Stimulated activated effector memory CD8-positive, alpha-beta T cell treated with anti-CD3 and anti-CD28 coated beads, Interleukin-12 subunit alpha, Interleukin-12 subunit beta, amount 100 ng/mL, for 72 hours (primary cell): ENCODE data around the gene RAPGEF6.
"Not testable (repeated sequence)": the region's sequence is repeated elsewhere in the genome, so short reads cannot be mapped to it uniquely, and the experiment has no call there.

Experiments
- ATAC-seq: fragments of 150-1000 bp; cut with Tn5 transposase; 2 replicates; pipeline ENCODE4 v1.10.0; 2021
- DNase-seq, 2 donors: peaks; one replicate each; pipeline ENCODE4 v3.0.0; 2021 to 2022; ENCODE audit warnings: low spot score in 2 of 2
- H3K27ac Mint-ChIP-seq: one replicate; pipeline ENCODE4 v1.8.0; 2022; ENCODE audit warnings: mild to moderate bottlenecking, mixed read lengths
- H3K36me3 Mint-ChIP-seq: one replicate; pipeline ENCODE4 v1.8.0; 2022; ENCODE audit warnings: mild to moderate bottlenecking, mixed read lengths
- H3K4me1 Mint-ChIP-seq: one replicate; pipeline ENCODE4 v1.8.0; 2022; ENCODE audit warnings: mixed read lengths
- H3K4me3 Mint-ChIP-seq: one replicate; pipeline ENCODE4 v1.8.0; 2022; ENCODE audit warnings: mild to moderate bottlenecking, mixed read lengths
- H3K9me3 Mint-ChIP-seq: one replicate; pipeline ENCODE4 v1.8.0; 2022; ENCODE audit warnings: mixed read lengths

The RAPGEF6 gene

GRCh38 chr5:131634996-131635683, at the start of gene RAPGEF6:
TSS of gene RAPGEF6 (minus strand) at chr5:131635229. CDS start at chr5:131635030, 199 bp downstream.
- Mint-ChIP-seq H3K4me1 (peaks cover 14% of the 10 kb centered on the region), H3K36me3 (peaks cover 28% of the 10 kb centered on the region), H3K4me3 (no peak within 1 kb of the TSS), H3K27ac (peak within 1 kb of the TSS; percentile 97), H3K9me3 (no peaks in the 10 kb centered on the region)
- DNase-seq, result peak; percentile 89 to 97
- ATAC-seq, result peak; percentile 92

GRCh38 chr5:131684595-131684994, 49.6 kb upstream of the RAPGEF6 start:
- H3K36me3 Mint-ChIP-seq, result peaks cover 25% of the 10 kb centered on the region
- no peaks in the 10 kb centered on the region for H3K4me1 Mint-ChIP-seq
- no peak overlapping the region for H3K27ac Mint-ChIP-seq
- ATAC-seq (no peak), DNase-seq (no peak)
- no peak overlapping the region for H3K4me3 Mint-ChIP-seq
- no peaks in the 10 kb centered on the region for H3K9me3 Mint-ChIP-seq

- H3K36me3 Mint-ChIP-seq, result peaks cover 20% of the 10 kb centered on the region
- DNase-seq (no peak), ATAC-seq (no peak)
- H3K4me1 Mint-ChIP-seq, result no peaks in the 10 kb centered on the region
- H3K27ac Mint-ChIP-seq, result no peak overlapping the region
- H3K4me3 Mint-ChIP-seq, result no peak overlapping the region
- H3K9me3 Mint-ChIP-seq, result no peaks in the 10 kb centered on the region
Observed at GRCh38 chr5:131684051-131684450, 49.0 kb upstream of the RAPGEF6 start.

- H3K4me1 Mint-ChIP-seq, result no peaks in the 10 kb centered on the region
- no peak overlapping the region for H3K4me3 Mint-ChIP-seq
- H3K9me3 Mint-ChIP-seq, result no peaks in the 10 kb centered on the region
- peaks cover 23% of the 10 kb centered on the region for H3K36me3 Mint-ChIP-seq
- ATAC-seq (no peak), DNase-seq (no peak)
- H3K27ac Mint-ChIP-seq, result no peak overlapping the region
Observed at GRCh38 chr5:131682826-131683225, 47.8 kb upstream of the RAPGEF6 start.

- Mint-ChIP-seq H3K36me3 (peaks cover 30% of the 10 kb centered on the region), H3K4me3 (no peak overlapping the region), H3K9me3 (no peaks in the 10 kb centered on the region), H3K27ac (no peak overlapping the region), H3K4me1 (peaks cover 1% of the 10 kb centered on the region)
- ATAC-seq (no peak), DNase-seq (no peak)
Observed at GRCh38 chr5:131682175-131682574, 47.1 kb upstream of the RAPGEF6 start.

- H3K4me3 Mint-ChIP-seq, result no peak overlapping the region
- no peaks in the 10 kb centered on the region for H3K9me3 Mint-ChIP-seq
- H3K36me3 Mint-ChIP-seq, result peaks cover 51% of the 10 kb centered on the region
- H3K4me1 Mint-ChIP-seq, result peaks cover 4% of the 10 kb centered on the region
- DNase-seq (no peak), ATAC-seq (no peak)
- no peak overlapping the region for H3K27ac Mint-ChIP-seq
Observed at GRCh38 chr5:131679911-131680310, 44.9 kb upstream of the RAPGEF6 start.

- ATAC-seq, H3K9me3 Mint-ChIP-seq, DNase-seq, H3K4me3 Mint-ChIP-seq, H3K4me1 Mint-ChIP-seq, H3K27ac Mint-ChIP-seq: not testable (repeated sequence)
- H3K36me3 Mint-ChIP-seq, result peaks cover 66% of the 10 kb centered on the region
Observed at GRCh38 chr5:131678273-131678672, 43.2 kb upstream of the RAPGEF6 start.

- DNase-seq (no peak), ATAC-seq (no peak)
- Mint-ChIP-seq H3K36me3 (peaks cover 62% of the 10 kb centered on the region), H3K27ac (no peak overlapping the region), H3K4me3 (no peak overlapping the region), H3K9me3 (no peaks in the 10 kb centered on the region), H3K4me1 (peaks cover 15% of the 10 kb centered on the region)
Observed at GRCh38 chr5:131677115-131677514, 42.1 kb upstream of the RAPGEF6 start.

- peaks cover 25% of the 10 kb centered on the region for H3K4me1 Mint-ChIP-seq
- ATAC-seq (peak; percentile 39), DNase-seq (no peak)
- peaks cover 85% of the 10 kb centered on the region for H3K36me3 Mint-ChIP-seq
- H3K4me3 Mint-ChIP-seq, result no peak overlapping the region
- no peak overlapping the region for H3K27ac Mint-ChIP-seq
- no peaks in the 10 kb centered on the region for H3K9me3 Mint-ChIP-seq
Observed at GRCh38 chr5:131672776-131673175, 37.7 kb upstream of the RAPGEF6 start.

GRCh38 chr5:131671994-131672655, 37.1 kb upstream of the RAPGEF6 start:
- Mint-ChIP-seq H3K36me3 (peaks cover 80% of the 10 kb centered on the region), H3K4me3 (no peak overlapping the region), H3K27ac (no peak overlapping the region)

GRCh38 chr5:131671409-131671808, 36.4 kb upstream of the RAPGEF6 start:
- no peaks in the 10 kb centered on the region for H3K9me3 Mint-ChIP-seq
- H3K36me3 Mint-ChIP-seq, result peaks cover 73% of the 10 kb centered on the region
- H3K4me3 Mint-ChIP-seq, result no peak overlapping the region
- no peak overlapping the region for H3K27ac Mint-ChIP-seq
- ATAC-seq (peak; percentile 52), DNase-seq (no peak)
- H3K4me1 Mint-ChIP-seq, result peaks cover 21% of the 10 kb centered on the region

More at GRCh38 chr5:131671994-131672655, 37.1 kb upstream of the RAPGEF6 start:
- no peaks in the 10 kb centered on the region for H3K9me3 Mint-ChIP-seq
- no peak for ATAC-seq
- peaks cover 23% of the 10 kb centered on the region for H3K4me1 Mint-ChIP-seq
- DNase-seq, result no peak

GRCh38 chr5:131664929-131665328, 29.9 kb upstream of the RAPGEF6 start:
- Mint-ChIP-seq H3K9me3 (no peaks in the 10 kb centered on the region), H3K36me3 (peaks cover 52% of the 10 kb centered on the region)
- DNase-seq, result no peak

GRCh38 chr5:131661933-131662332, 26.9 kb upstream of the RAPGEF6 start:
- DNase-seq, result no peak
- Mint-ChIP-seq H3K4me3 (no peak overlapping the region), H3K4me1 (no peaks in the 10 kb centered on the region), H3K9me3 (no peaks in the 10 kb centered on the region), H3K36me3 (peaks cover 48% of the 10 kb centered on the region), H3K27ac (no peak overlapping the region)
- no peak for ATAC-seq

More at GRCh38 chr5:131664929-131665328, 29.9 kb upstream of the RAPGEF6 start:
- Mint-ChIP-seq H3K27ac (no peak overlapping the region), H3K4me1 (no peaks in the 10 kb centered on the region), H3K4me3 (no peak overlapping the region)
- peak; percentile 79 for ATAC-seq

- Mint-ChIP-seq H3K4me1 (peaks cover 8% of the 10 kb centered on the region), H3K9me3 (no peaks in the 10 kb centered on the region), H3K4me3 (no peak overlapping the region), H3K27ac (no peak overlapping the region), H3K36me3 (peaks cover 49% of the 10 kb centered on the region)
- DNase-seq, result no peak
- no peak for ATAC-seq
Observed at GRCh38 chr5:131659841-131660240, 24.8 kb upstream of the RAPGEF6 start.

- no peak overlapping the region for H3K27ac Mint-ChIP-seq
- H3K36me3 Mint-ChIP-seq, result peaks cover 47% of the 10 kb centered on the region
- DNase-seq (no peak), ATAC-seq (no peak)
- peaks cover 8% of the 10 kb centered on the region for H3K4me1 Mint-ChIP-seq
- no peaks in the 10 kb centered on the region for H3K9me3 Mint-ChIP-seq
- no peak overlapping the region for H3K4me3 Mint-ChIP-seq
Observed at GRCh38 chr5:131659290-131659689, 24.3 kb upstream of the RAPGEF6 start.

GRCh38 chr5:131654776-131655175, 19.7 kb upstream of the RAPGEF6 start:
- no peak overlapping the region for H3K27ac Mint-ChIP-seq

More at GRCh38 chr5:131654776-131655175, 19.7 kb upstream of the RAPGEF6 start:
- Mint-ChIP-seq H3K9me3 (no peaks in the 10 kb centered on the region), H3K4me3 (no peak overlapping the region), H3K4me1 (peaks cover 8% of the 10 kb centered on the region), H3K36me3 (peaks cover 52% of the 10 kb centered on the region)
- ATAC-seq, result no peak
- DNase-seq, result no peak
